Astrocyte (in vitro differentiated cells and primary cell): Measurements from ENCODE around the gene BCO2. TPM values are rescaled to one million over a fixed set of nuclear protein-coding genes. Genes with fewer than 3 reads are reported as not detected.
A peak's percentile ranks its signal among the peaks of the same experiment; 100 is the strongest.

ENCODE experiments used
- DNase-seq: peaks from one replicate; pipeline ENCODE4 v3.0.0-alpha.2; 2010; ENCODE audit warnings: low read depth
- FAIRE-seq: peaks from 2 replicates; lab custom pipeline; 2011; peaks lifted over from hg19 to GRCh38; lab: Jason Lieb, UNC
- H2AFZ ChIP-seq: 2 replicates; pipeline ENCODE4 v1.6.0; 2012; ENCODE audit warnings: low read depth, low read length, inconsistent platforms
- H3K27ac ChIP-seq: 2 replicates; pipeline ENCODE4 v1.5.1; 2011; ENCODE audit warnings: low read depth, low read length, inconsistent platforms
- H3K27me3 ChIP-seq: 2 replicates; pipeline ENCODE4 v1.6.0; 2011; ENCODE audit warnings: low read length, inconsistent platforms; ENCODE audit not compliant: insufficient read depth
- H3K36me3 ChIP-seq: 2 replicates; pipeline ENCODE4 v1.5.1; 2011; ENCODE audit warnings: low read length, inconsistent platforms; ENCODE audit not compliant: insufficient read depth
- H3K4me1 ChIP-seq: 2 replicates; pipeline ENCODE4 v1.5.1; 2011; ENCODE audit warnings: low read length, inconsistent platforms; ENCODE audit not compliant: insufficient read depth
- H3K4me2 ChIP-seq: 2 replicates; pipeline ENCODE4 v1.6.0; 2012; ENCODE audit warnings: low read length, inconsistent platforms
- H3K4me3 ChIP-seq: 2 replicates; pipeline ENCODE4 v1.5.1; 2011; ENCODE audit warnings: low read depth, mild to moderate bottlenecking, low read length, inconsistent platforms; ENCODE audit not compliant: insufficient read depth
- H3K79me2 ChIP-seq: 2 replicates; pipeline ENCODE4 v1.6.0; 2012; ENCODE audit warnings: mild to moderate bottlenecking, low read length, inconsistent platforms; ENCODE audit not compliant: insufficient read depth
- H3K9ac ChIP-seq: 2 replicates; pipeline ENCODE4 v1.6.0; 2012; ENCODE audit warnings: mild to moderate bottlenecking, low read length, inconsistent platforms
- H3K9me3 ChIP-seq: 2 replicates; pipeline ENCODE4 v1.5.1; 2012; ENCODE audit warnings: low read depth, mild to moderate bottlenecking, low read length, inconsistent platforms; ENCODE audit not compliant: insufficient read depth
- H4K20me1 ChIP-seq: 2 replicates; pipeline ENCODE4 v1.6.0; 2012; ENCODE audit warnings: low read length, inconsistent platforms; ENCODE audit not compliant: insufficient read depth
- H3K27ac Mint-ChIP-seq: one replicate; pipeline ENCODE4 v1.8.0; 2021; ENCODE audit warnings: mild to moderate bottlenecking, mixed read lengths; ENCODE audit not compliant: unreplicated experiment
- H3K27me3 Mint-ChIP-seq: one replicate; pipeline ENCODE4 v1.8.0; 2021; ENCODE audit warnings: low read depth, mixed read lengths; ENCODE audit not compliant: unreplicated experiment
- H3K36me3 Mint-ChIP-seq: one replicate; pipeline ENCODE4 v1.8.0; 2021; ENCODE audit warnings: low read depth, mixed read lengths; ENCODE audit not compliant: unreplicated experiment
- H3K4me1 Mint-ChIP-seq: one replicate; pipeline ENCODE4 v1.8.0; 2021; ENCODE audit warnings: low read depth, mixed read lengths; ENCODE audit not compliant: unreplicated experiment
- H3K4me3 Mint-ChIP-seq: one replicate; pipeline ENCODE4 v1.8.0; 2021; ENCODE audit warnings: mild to moderate bottlenecking, moderate library complexity, mixed read lengths; ENCODE audit not compliant: unreplicated experiment
- H3K9me3 Mint-ChIP-seq: one replicate; pipeline ENCODE4 v1.8.0; 2021; ENCODE audit warnings: mild to moderate bottlenecking, mixed read lengths; ENCODE audit not compliant: unreplicated experiment
- EZH2 ChIP-seq: IDR thresholded peaks from 2 replicates; pipeline ENCODE4 v1.6.1; 2012; ENCODE audit warnings: mild to moderate bottlenecking, low read length, inconsistent platforms; ENCODE audit not compliant: insufficient read depth
- total RNA-seq: library from RNA; stranded (reverse); gene quantifications from 2 replicates; pipeline ENCODE4 v1.2.1, GENCODE V29; 2021
- TF ChIP-seq, protein P1 (sequence below): IDR thresholded peaks from 2 replicates; pipeline ENCODE4 v1.5.1; 2011; ENCODE audit warnings: low read depth, mild to moderate bottlenecking, inconsistent platforms, low read length, moderate library complexity; ENCODE audit not compliant: insufficient read depth

BCO2 gene
- total RNA-seq, 1 donor from 2014 or later, result 0.48 TPM

DNA sequence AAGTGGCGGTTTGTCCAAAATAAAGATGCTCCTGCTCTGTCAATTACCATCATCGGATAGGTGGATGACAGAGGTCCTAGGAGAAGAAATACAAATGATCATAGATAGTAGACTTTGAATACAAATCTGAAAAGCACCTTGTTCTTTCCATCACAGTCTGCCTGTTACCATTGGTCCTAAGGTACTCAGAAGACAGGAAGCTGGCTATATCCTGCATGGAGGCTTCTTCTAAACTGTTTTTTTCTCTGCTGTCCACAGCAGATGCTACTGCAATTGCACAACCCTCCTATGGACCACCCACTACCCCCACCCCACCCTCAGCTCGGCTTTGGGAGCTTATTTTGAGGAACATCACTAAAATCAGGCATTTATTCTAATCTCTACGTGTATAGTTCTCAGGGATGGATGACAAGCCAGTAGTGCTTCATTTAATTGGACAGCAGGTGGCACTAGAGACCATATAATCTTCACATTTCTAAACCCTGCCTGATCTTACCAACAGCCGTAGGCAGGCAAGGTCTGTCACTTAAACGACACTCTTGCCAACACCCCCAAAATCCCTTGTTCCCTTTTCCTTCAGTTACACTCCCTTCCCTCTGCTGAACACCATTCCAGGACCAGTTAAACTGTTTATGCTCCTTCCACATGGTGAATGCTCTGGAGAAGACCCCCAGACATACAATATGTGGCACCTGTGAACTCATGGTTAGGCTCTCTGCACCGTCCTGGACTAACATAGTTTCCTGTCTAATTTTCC is 44.3 kb downstream of the BCO2 start:
- Mint-ChIP-seq H3K4me1 (no peaks in the 10 kb centered on the region), H3K36me3 (no peaks in the 10 kb centered on the region), H3K27ac (no peak overlapping the region), H3K27me3 (peaks cover 3% of the 10 kb centered on the region), H3K4me3 (no peak overlapping the region), H3K9me3 (no peaks in the 10 kb centered on the region)
- Histone ChIP-seq H3K27me3 (no peaks in the 10 kb centered on the region), H3K4me3 (no peak overlapping the region), H4K20me1 (no peaks in the 10 kb centered on the region), H3K9ac (no peak overlapping the region), H3K4me1 (no peaks in the 10 kb centered on the region), H3K36me3 (no peaks in the 10 kb centered on the region), H2AFZ (no peak overlapping the region), H3K4me2 (no peak overlapping the region), H3K27ac (no peak overlapping the region), H3K79me2 (no peaks in the 10 kb centered on the region), H3K9me3 (no peaks in the 10 kb centered on the region)
- DNase-seq (peak; percentile 39), FAIRE-seq (peak; percentile 93)
- TF ChIP-seq, protein P1, sequence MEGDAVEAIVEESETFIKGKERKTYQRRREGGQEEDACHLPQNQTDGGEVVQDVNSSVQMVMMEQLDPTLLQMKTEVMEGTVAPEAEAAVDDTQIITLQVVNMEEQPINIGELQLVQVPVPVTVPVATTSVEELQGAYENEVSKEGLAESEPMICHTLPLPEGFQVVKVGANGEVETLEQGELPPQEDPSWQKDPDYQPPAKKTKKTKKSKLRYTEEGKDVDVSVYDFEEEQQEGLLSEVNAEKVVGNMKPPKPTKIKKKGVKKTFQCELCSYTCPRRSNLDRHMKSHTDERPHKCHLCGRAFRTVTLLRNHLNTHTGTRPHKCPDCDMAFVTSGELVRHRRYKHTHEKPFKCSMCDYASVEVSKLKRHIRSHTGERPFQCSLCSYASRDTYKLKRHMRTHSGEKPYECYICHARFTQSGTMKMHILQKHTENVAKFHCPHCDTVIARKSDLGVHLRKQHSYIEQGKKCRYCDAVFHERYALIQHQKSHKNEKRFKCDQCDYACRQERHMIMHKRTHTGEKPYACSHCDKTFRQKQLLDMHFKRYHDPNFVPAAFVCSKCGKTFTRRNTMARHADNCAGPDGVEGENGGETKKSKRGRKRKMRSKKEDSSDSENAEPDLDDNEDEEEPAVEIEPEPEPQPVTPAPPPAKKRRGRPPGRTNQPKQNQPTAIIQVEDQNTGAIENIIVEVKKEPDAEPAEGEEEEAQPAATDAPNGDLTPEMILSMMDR, result peak; percentile 90
- TF ChIP-seq EZH2, result no peak

DNA sequence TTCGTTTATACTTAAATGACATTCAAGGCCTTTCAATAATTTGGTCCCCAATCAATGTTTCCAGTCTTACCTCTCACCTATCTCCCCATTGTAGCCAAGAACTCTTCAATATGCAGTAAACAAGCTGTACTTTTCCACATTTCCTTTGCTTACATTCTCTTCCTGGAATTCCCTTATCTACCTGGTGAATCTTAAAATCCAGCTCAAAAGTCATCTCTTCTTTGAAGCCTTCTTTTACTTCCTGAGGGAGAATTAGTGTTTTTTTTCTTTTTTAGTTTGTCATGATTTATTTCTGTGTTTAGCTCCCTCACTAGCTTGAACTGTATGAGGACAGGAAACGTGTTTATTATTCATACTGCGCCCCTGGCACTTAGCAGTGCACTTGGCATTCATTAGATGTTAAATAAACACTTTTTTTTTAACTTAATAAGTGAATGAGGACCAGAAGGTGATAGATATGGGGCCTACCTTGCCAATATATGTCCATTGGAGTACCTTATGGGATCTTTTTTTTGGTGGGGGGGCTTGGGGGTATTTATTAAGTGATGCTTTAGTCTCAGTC is 46.0 kb downstream of the BCO2 start:
- Histone ChIP-seq H3K79me2 (peaks cover 2% of the 10 kb centered on the region), H3K4me1 (no peaks in the 10 kb centered on the region), H3K27me3 (no peaks in the 10 kb centered on the region), H4K20me1 (no peaks in the 10 kb centered on the region), H3K4me3 (no peak overlapping the region), H3K9ac (no peak overlapping the region), H3K9me3 (no peaks in the 10 kb centered on the region), H3K4me2 (no peak overlapping the region), H3K36me3 (no peaks in the 10 kb centered on the region), H3K27ac (no peak overlapping the region), H2AFZ (no peak overlapping the region)
- H3K9me3 Mint-ChIP-seq, result no peaks in the 10 kb centered on the region
- FAIRE-seq (no peak), DNase-seq (no peak)
- no peaks in the 10 kb centered on the region for H3K36me3 Mint-ChIP-seq
- H3K4me3 Mint-ChIP-seq, result no peak overlapping the region
- H3K27ac Mint-ChIP-seq, result no peak overlapping the region
- H3K27me3 Mint-ChIP-seq, result peaks cover 3% of the 10 kb centered on the region
- TF ChIP-seq, protein P1, result no peak
- H3K4me1 Mint-ChIP-seq, result no peaks in the 10 kb centered on the region

DNA sequence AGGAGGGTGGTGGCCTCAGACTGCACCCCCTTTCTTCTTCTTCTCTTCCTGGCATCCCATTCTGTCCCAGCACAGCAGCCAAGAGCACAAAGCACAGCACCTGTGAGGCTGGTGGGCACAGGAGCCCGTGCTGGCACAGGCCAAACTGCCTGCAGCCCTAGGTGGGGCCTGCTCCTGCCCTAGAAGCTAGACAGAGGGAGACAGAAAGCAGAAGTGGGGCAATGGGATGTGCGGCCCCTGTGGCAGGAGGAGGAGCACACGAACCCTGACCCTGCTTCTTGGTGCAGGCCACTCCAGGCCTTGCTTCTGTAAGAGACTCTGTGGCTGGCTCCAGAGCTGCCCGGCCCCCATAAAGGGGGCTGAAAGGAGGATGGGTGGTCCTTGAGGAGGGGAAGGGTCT is 47.0 kb downstream of the BCO2 start:
- H3K4me3 Mint-ChIP-seq, result no peak overlapping the region
- Histone ChIP-seq H3K27me3 (no peaks in the 10 kb centered on the region), H2AFZ (no peak overlapping the region), H3K79me2 (peaks cover 11% of the 10 kb centered on the region), H3K36me3 (no peaks in the 10 kb centered on the region), H3K4me2 (no peak overlapping the region), H3K27ac (no peak overlapping the region), H3K9me3 (no peaks in the 10 kb centered on the region), H4K20me1 (no peaks in the 10 kb centered on the region), H3K4me1 (peaks cover 4% of the 10 kb centered on the region), H3K4me3 (no peak overlapping the region), H3K9ac (no peak overlapping the region)
- no peaks in the 10 kb centered on the region for H3K27me3 Mint-ChIP-seq
- H3K36me3 Mint-ChIP-seq, result no peaks in the 10 kb centered on the region
- no peak overlapping the region for H3K27ac Mint-ChIP-seq
- TF ChIP-seq EZH2, result no peak
- no peaks in the 10 kb centered on the region for H3K9me3 Mint-ChIP-seq
- no peaks in the 10 kb centered on the region for H3K4me1 Mint-ChIP-seq
- FAIRE-seq, result no peak
- DNase-seq, result no peak
